ENCODE results near the gene SEMA5B.
A peak's percentile ranks its signal among the peaks of the same experiment; 100 is the strongest.

The SEMA5B gene

GRCh38 chr3:123026565-123027291 is 835 bp downstream of the SEMA5B start:
- peak in 5 of 51 donors; percentile 14 to 37 (median 21) for DNase-seq

DNA sequence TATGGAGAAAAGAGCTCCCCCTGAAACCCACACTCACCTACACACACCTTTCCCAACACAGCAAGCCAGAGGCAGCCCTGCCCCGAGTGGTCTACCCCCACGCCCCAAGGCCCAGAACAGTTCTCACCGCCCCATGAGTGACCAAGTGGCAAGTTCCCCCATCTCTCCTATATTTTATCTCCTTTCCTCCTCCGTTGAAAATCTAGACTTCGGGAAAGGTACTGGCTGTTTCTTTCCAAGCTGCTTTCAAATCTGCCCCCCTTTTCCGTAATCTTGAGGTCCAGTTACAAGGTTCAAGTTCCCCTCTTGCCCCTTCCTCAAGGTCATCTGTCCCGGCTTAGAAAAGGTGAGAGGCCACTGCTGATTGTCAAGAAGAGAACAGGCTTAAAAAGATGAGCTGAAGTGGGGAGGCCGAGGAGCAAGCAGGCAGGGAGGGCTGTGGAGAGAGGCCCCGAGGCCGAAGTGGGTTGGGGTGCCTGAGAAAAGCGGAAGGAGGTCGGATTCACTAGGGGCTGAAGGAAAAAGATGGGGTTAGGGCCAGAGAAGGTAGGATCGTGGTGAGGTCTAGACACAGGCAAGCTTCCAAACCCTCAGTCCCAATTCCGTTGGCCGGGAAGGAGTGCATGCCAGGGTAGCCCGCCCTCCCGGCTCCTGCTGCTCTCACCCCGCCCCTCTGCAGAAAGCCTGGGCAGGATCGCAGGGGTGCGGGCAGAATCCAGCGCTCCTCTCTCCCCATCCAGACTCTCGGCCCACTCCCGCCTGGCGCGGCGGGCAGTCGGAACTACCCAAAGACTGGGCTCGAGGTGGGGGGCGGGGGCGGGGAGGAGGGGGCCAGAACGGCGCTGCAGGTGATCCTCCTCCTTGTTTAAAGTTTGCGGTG is 1.7 kb downstream of the SEMA5B start:
- peak in 4 of 51 donors; percentile 6 to 16 (median 12) for DNase-seq

GRCh38 chr3:123024056-123024455 is 3.5 kb downstream of the SEMA5B start:
- no peak for DNase-seq

GRCh38 chr3:123021996-123022510 is 5.5 kb downstream of the SEMA5B start:
- no peak for DNase-seq

DNA sequence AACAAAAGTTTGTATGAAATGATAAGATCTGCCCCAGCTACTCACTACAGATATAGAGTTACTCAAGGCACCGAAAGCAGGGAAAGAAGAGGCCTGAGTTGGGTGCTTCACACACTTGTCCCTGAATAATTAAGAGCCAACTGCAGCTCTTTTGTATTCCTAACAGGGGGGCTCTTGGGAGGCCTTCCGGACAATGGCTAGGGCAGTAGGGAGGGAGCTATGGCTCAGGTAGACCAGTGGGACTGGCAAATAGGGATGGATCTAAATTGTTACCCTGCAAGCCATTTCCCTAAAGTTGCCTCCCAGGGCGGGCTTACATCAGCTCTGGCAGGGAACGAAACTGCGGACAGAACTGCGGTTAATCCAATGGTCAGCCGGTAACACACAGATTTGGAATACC is 6.2 kb downstream of the SEMA5B start:
- no peak for DNase-seq

GRCh38 chr3:123020709-123021108 is 6.9 kb downstream of the SEMA5B start:
- DNase-seq = no peak

DNA sequence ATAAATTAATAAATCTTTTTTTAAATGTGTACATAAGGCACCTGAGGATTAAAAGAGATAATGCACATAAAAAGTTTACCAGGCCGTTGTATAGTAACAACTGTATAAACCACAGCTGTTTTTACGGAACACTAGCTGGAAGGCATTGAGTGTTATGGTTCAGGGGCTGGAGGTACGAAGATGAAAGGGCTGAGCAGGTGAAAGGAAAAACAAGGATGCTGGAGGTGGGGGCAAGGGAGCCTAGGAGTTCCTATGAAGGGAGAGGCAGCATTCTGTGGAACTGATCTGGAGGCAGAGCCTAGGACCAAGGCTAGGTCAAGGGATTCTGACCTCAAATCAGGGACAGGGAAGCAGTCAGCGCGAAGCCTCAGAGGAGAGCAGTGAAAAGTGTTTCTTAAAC is 8.0 kb downstream of the SEMA5B start:
- no peak for DNase-seq

- DNase-seq = no peak
These were observed 8.4 kb downstream of the SEMA5B start for GRCh38 chr3:123019161-123019560.

GRCh38 chr3:123018683-123019082 is 8.9 kb downstream of the SEMA5B start:
- DNase-seq = no peak

GRCh38 chr3:123015596-123015995 is 12.0 kb downstream of the SEMA5B start:
- DNase-seq = no peak

DNA sequence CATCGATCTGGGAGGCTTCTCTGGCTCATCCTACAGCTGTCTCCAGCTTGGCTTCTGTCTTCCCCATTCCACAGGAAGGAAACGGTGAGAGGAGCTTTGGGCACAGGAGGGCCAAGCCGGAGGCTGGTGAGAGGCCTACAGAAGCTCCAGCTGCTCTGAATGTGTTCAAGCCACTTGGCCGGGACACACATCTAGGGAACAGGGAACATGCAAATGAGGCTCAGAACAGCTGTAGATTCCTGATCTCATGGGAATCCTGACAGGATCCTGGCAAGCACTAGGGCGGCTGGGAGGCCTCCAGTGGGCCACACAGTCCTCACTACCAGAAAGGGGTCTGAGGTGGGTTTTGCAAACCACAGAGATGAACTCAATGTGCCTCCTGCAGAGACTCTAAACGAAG is 13.7 kb downstream of the SEMA5B start:
- no peak for DNase-seq

- DNase-seq = no peak
These were observed 14.9 kb downstream of the SEMA5B start for GRCh38 chr3:123012652-123013051.

- DNase-seq = no peak
These were observed 16.1 kb downstream of the SEMA5B start for GRCh38 chr3:123011447-123011846.

DNA sequence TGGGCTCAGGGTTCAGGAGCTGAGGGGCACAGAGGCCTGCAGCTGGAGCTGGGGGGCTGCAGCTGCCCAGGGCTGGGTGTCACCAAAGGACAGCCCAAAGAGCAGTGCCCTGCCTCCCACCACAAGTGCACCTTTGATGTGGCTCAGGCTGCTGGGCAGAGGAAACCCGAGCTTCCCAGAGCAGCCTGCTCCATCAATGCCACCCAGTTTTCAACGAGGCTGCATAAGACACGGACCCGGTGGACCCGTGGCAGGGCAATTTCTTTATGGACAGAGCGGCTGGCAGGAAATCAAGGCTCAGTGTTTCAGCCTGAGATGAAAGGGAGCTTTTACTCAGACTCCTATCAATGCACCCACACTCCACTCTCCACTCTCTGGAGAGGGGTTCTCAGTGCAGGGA is 18.7 kb downstream of the SEMA5B start:
- DNase-seq = peak in 2 of 51 donors; percentile 8 to 15

- no peak for DNase-seq
These were observed 21.0 kb downstream of the SEMA5B start for GRCh38 chr3:123006609-123007008.

DNA sequence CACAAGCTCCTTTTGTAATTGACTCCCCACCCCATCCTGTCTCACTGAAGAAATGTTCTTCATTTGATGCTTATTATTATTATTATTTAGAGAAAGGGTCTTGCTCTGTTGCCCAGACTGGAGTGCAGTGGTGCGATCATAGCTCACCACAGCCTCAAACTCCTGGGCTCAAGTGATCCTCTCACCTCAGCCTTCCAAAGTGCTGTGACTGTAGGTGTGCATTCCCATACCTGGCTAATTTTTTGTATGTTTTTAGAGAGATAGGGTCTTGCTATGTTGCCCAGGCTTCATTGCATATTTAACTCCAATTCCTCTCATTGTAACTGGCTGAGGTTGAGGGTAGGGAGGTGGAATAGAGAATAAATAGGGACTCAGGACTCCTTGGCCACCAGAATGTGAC is 22.3 kb downstream of the SEMA5B start:
- DNase-seq = no peak

GRCh38 chr3:123004201-123004918 is 23.2 kb downstream of the SEMA5B start:
- DNase-seq = no peak

GRCh38 chr3:123002749-123003497 is 24.6 kb downstream of the SEMA5B start:
- DNase-seq = no peak

GRCh38 chr3:123002100-123002748 is 25.3 kb downstream of the SEMA5B start:
- no peak for DNase-seq

DNA sequence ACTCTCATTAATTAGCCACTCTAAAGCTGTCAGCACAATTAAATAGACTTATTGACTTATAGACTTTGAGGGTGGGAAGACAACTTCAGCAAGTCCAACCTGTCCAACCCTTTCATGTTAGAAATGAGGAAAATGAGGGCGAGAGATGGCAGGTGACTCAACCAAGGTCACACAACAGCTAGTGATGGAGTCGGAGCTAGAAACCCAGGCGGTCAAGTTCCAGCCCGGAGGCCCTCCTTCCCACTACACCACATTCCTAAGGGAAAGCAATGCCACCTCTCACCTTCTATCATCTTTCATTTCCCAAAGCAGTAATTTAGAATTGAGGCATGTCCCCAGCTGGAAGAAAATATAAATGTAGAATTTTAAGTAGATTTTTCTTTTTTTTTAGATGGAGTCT is 28.7 kb downstream of the SEMA5B start:
- no peak for DNase-seq

DNA sequence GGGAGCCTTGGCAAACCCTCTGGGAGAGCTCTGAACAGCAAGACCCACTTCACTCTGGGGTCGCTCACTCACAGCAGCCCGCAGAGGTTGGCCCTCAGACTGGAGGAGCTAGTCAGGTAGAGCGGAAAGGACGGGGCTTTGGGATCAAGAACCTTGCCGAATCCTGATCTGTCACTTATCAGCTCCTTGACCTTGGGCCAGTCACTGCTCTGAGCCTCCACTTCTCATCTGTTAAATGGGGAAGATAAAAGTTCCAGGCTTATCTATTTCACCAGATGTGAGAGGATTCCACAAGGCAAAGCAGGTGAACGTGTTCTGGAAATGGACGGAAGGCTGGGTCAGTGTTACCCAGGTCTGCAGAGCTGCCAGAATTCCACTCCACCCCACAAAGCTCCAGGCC is 29.4 kb downstream of the SEMA5B start:
- DNase-seq = no peak

All from hypothalamus (tissue), 51 donors.